Upper lobe of left lung (tissue), 6 donors: ENCODE results near the gene SMCHD1. TPM values are rescaled to one million over a fixed set of nuclear protein-coding genes. Genes with fewer than 3 reads are reported as not detected.
"Not testable (repeated sequence)": the region's sequence is repeated elsewhere in the genome, so short reads cannot be mapped to it uniquely, and the experiment has no call there.

ENCODE experiments used
- ATAC-seq, 2 donors: fragments of 200-7000 bp; cut with Tn5 transposase; one replicate each; pipeline ENCODE4 v1.9.1; 2022; ENCODE audit warnings: mild to moderate bottlenecking in 2 of 2, moderate library complexity in 2 of 2; ENCODE audit not compliant: low FRiP score in 2 of 2
- DNase-seq, 2 donors: peaks; one replicate each; pipeline ENCODE4 v3.0.0-alpha.2; 2019 to 2020
- H3K27ac ChIP-seq, 4 donors: fragments of 200-600 bp; sonication (generic); one replicate each; pipeline ENCODE4 v1.5.1; 2016 to 2019
- H3K27me3 ChIP-seq, 4 donors: fragments of 200-600 bp; sonication (generic); one replicate each; pipeline ENCODE4 v1.5.1; 2017 to 2019
- H3K36me3 ChIP-seq, 4 donors: fragments of 200-600 bp; sonication (generic); one replicate each; pipeline ENCODE4 v1.5.1; 2016 to 2019
- H3K4me1 ChIP-seq, 4 donors: fragments of 200-600 bp; sonication (generic); one replicate each; pipeline ENCODE4 v1.5.1; 2018 to 2019
- H3K4me3 ChIP-seq, 4 donors: fragments of 200-600 bp; sonication (generic); one replicate each; pipeline ENCODE4 v1.5.1; 2017 to 2019; ENCODE audit warnings: mild to moderate bottlenecking in 2 of 4, moderate library complexity in 1 of 4
- H3K9me3 ChIP-seq, 4 donors: fragments of 200-600 bp; sonication (generic); one replicate each; pipeline ENCODE4 v1.5.1; 2018 to 2019
- CTCF ChIP-seq, 6 experiments: fragments of 450-650 bp in 4 of 6; fragments of 200-600 bp in 2 of 6; sonication (generic) in 2 of 6; IDR thresholded peaks; one replicate each; pipeline ENCODE4 v1.5.1; 2016 to 2019; ENCODE audit warnings: antibody characterized with exemption in 6 of 6
- EP300 ChIP-seq, 4 donors: sonication (generic); formaldehyde crosslinking; IDR thresholded peaks; one replicate each; pipeline ENCODE4 v1.5.1; 2017; ENCODE audit warnings: antibody characterized with exemption in 4 of 4, control low read depth in 2 of 4
- POLR2A ChIP-seq, 4 donors: fragments of 450-650 bp; IDR thresholded peaks; one replicate each; pipeline ENCODE4 v1.5.1; 2016 to 2017; ENCODE audit warnings: antibody characterized with exemption in 4 of 4, mild to moderate bottlenecking in 2 of 4
- POLR2AphosphoS5 ChIP-seq, 2 donors: sonication (generic); formaldehyde crosslinking; IDR thresholded peaks; one replicate each; pipeline ENCODE4 v1.5.1; 2017; ENCODE audit warnings: antibody characterized with exemption in 2 of 2
- WGBS, 2 donors: methylation state at CpG; one replicate each; pipeline ENCODE4 v1.1.5; 2017 to 2018; 5-methylcytosine and 5-hydroxymethylcytosine counted together
- total RNA-seq, 6 donors: library from RNA; depleted of rRNA in 4 of 6; stranded (reverse); fragments of >200 nt in 4 of 6; gene quantifications; one replicate each; pipeline versions ENCODE4 v1.1.0 to v1.2.1, GENCODE V29; 2016 to 2021
- donor health status: DM: no; HTN: no; CAD: no; lungs with moderate emphysema.
- donor health status: DM: no; HTN: yes; CAD: no; lungs with severe emphysema.

Gene SMCHD1
- total RNA-seq, 6 donors from 2014 or later: 39.2 to 157 (median 58.9) TPM

- no peaks in the 10 kb centered on the region for H3K27me3 ChIP-seq
- H3K4me1 ChIP-seq: no peaks in the 10 kb centered on the region
- ATAC-seq (no peak), DNase-seq (no peak)
- peaks cover 24 to 96% (median 39%) of the 10 kb centered on the region in 4 donors for H3K36me3 ChIP-seq
- no peaks in the 10 kb centered on the region for H3K9me3 ChIP-seq
- H3K4me3 ChIP-seq: no peak overlapping the region
- no peak for TF ChIP-seq POLR2A (IDR thresholded peaks at IDR 0.05)
- TF ChIP-seq CTCF (IDR thresholded peaks at IDR 0.05): no peak
- no peak for TF ChIP-seq EP300 (IDR thresholded peaks at IDR 0.05)
- no peak for TF ChIP-seq POLR2AphosphoS5 (IDR thresholded peaks at IDR 0.05)
- no peak overlapping the region for H3K27ac ChIP-seq
- WGBS, 2 donors: 96 to 98% methylated on average over 1 of the region's 1 CpG
Measured at GRCh38 chr18:2729757-2730156, 74.2 kb downstream of the SMCHD1 start.

GRCh38 chr18:2736823-2737222 lies 81.3 kb downstream of the SMCHD1 start:
- TF ChIP-seq CTCF (IDR thresholded peaks at IDR 0.05) (no peak), POLR2AphosphoS5 (IDR thresholded peaks at IDR 0.05) (no peak), EP300 (IDR thresholded peaks at IDR 0.05) (no peak), POLR2A (IDR thresholded peaks at IDR 0.05) (no peak)
- 97 to 100% methylated on average over 3 of the region's 3 CpGs for WGBS, 2 donors
- Histone ChIP-seq H3K9me3 (no peaks in the 10 kb centered on the region), H3K4me3 (no peak overlapping the region), H3K36me3 (peaks cover 30 to 85% (median 55%) of the 10 kb centered on the region in 4 donors), H3K4me1 (no peaks in the 10 kb centered on the region), H3K27ac (no peak overlapping the region), H3K27me3 (no peaks in the 10 kb centered on the region)
- DNase-seq (no peak), ATAC-seq (no peak)

- H3K4me3 ChIP-seq, H3K27me3 ChIP-seq, ATAC-seq, H3K9me3 ChIP-seq, H3K27ac ChIP-seq, H3K4me1 ChIP-seq, DNase-seq: not testable (repeated sequence)
- WGBS, 2 donors: 98 to 99% methylated on average over 3 of the region's 3 CpGs
- H3K36me3 ChIP-seq: peaks cover 15 to 86% (median 51%) of the 10 kb centered on the region in 4 donors
Measured at GRCh38 chr18:2740082-2740481, 84.6 kb downstream of the SMCHD1 start.

GRCh38 chr18:2746274-2746673 lies 90.7 kb downstream of the SMCHD1 start:
- no peak for TF ChIP-seq POLR2AphosphoS5 (IDR thresholded peaks at IDR 0.05)
- TF ChIP-seq POLR2A (IDR thresholded peaks at IDR 0.05): no peak
- no peak for TF ChIP-seq CTCF (IDR thresholded peaks at IDR 0.05)
- no peak for TF ChIP-seq EP300 (IDR thresholded peaks at IDR 0.05)
- Histone ChIP-seq H3K27ac (no peak overlapping the region), H3K4me3 (no peak overlapping the region), H3K9me3 (no peaks in the 10 kb centered on the region), H3K4me1 (no peaks in the 10 kb centered on the region), H3K27me3 (no peaks in the 10 kb centered on the region), H3K36me3 (peaks cover 8 to 91% (median 49%) of the 10 kb centered on the region in 4 donors)
- ATAC-seq (no peak), DNase-seq (no peak)

GRCh38 chr18:2758309-2758708 lies 102.8 kb downstream of the SMCHD1 start:
- Histone ChIP-seq H3K36me3 (peaks cover 4 to 63% (median 30%) of the 10 kb centered on the region in 4 donors), H3K27me3 (no peaks in the 10 kb centered on the region), H3K4me1 (no peaks in the 10 kb centered on the region), H3K4me3 (no peak overlapping the region), H3K27ac (no peak overlapping the region), H3K9me3 (no peaks in the 10 kb centered on the region)
- TF ChIP-seq CTCF (IDR thresholded peaks at IDR 0.05) (no peak), POLR2AphosphoS5 (IDR thresholded peaks at IDR 0.05) (no peak), EP300 (IDR thresholded peaks at IDR 0.05) (no peak), POLR2A (IDR thresholded peaks at IDR 0.05) (no peak)
- no peak for DNase-seq
- 83 to 85% methylated on average over 1 of the region's 1 CpG for WGBS, 2 donors
- ATAC-seq: no peak
